Loucy (cell line): ENCODE results near the gene SLCO1B3.

Source experiments
- H2AFZ ChIP-seq: fragments of 200-600 bp; sonication (generic); 2 replicates; pipeline ENCODE4 v1.6.0; 2016; ENCODE audit warnings: antibody characterized with exemption, mild to moderate bottlenecking, low read length, moderate library complexity
- H3F3A ChIP-seq: fragments of 200-600 bp; 2 replicates; pipeline ENCODE4 v1.6.0; 2016; ENCODE audit warnings: antibody characterized with exemption, low read depth, mild to moderate bottlenecking
- H3K27me3 ChIP-seq: fragments of 200-600 bp; sonication (generic); 2 replicates; pipeline ENCODE4 v1.6.1; 2014; ENCODE audit warnings: low read length, mild to moderate bottlenecking; ENCODE audit not compliant: insufficient read depth, poor library complexity, severe bottlenecking
- H3K36me3 ChIP-seq: fragments of 200-600 bp; sonication (generic); 2 replicates; pipeline ENCODE4 v1.6.1; 2016; ENCODE audit warnings: low read length; ENCODE audit not compliant: insufficient read depth
- H3K4me1 ChIP-seq: fragments of 200-600 bp; sonication (generic); 2 replicates; pipeline ENCODE4 v1.5.1; 2014; ENCODE audit warnings: low read length, mild to moderate bottlenecking; ENCODE audit not compliant: insufficient read depth, poor library complexity, severe bottlenecking
- H3K4me2 ChIP-seq: fragments of 200-600 bp; sonication (generic); 2 replicates; pipeline ENCODE4 v1.6.0; 2014; ENCODE audit warnings: antibody characterized with exemption, low read length, low read depth, mild to moderate bottlenecking; ENCODE audit not compliant: poor library complexity, severe bottlenecking
- H3K4me3 ChIP-seq: fragments of 200-600 bp; sonication (generic); 2 replicates; pipeline ENCODE4 v1.5.1; 2014; ENCODE audit warnings: low read length, mild to moderate bottlenecking, mixed read lengths; ENCODE audit not compliant: poor library complexity, severe bottlenecking
- H3K79me2 ChIP-seq: fragments of 200-600 bp; sonication (generic); 2 replicates; pipeline ENCODE4 v1.6.1; 2014; ENCODE audit warnings: low read length; ENCODE audit not compliant: insufficient read depth
- H3K9ac ChIP-seq: fragments of 200-600 bp; sonication (generic); 2 replicates; pipeline ENCODE4 v1.6.0; 2014; ENCODE audit warnings: mild to moderate bottlenecking, low read depth, low read length, moderate library complexity; ENCODE audit not compliant: poor library complexity, severe bottlenecking
- H3K9me2 ChIP-seq: fragments of 200-600 bp; sonication (generic); replicated peaks from 2 replicates; pipeline ENCODE4 v1.6.1; 2016; ENCODE audit warnings: low read depth, low read length, mixed read lengths
- H3K9me3 ChIP-seq: fragments of 200-600 bp; sonication (generic); 2 replicates; pipeline ENCODE4 v1.6.1; 2014; ENCODE audit warnings: mild to moderate bottlenecking, antibody characterized with exemption, low read length, low read depth; ENCODE audit not compliant: insufficient read depth
- H4K20me1 ChIP-seq: fragments of 200-600 bp; sonication (generic); 2 replicates; pipeline ENCODE4 v1.6.0; 2014; ENCODE audit warnings: antibody characterized with exemption, low read length, mild to moderate bottlenecking; ENCODE audit not compliant: insufficient read depth, poor library complexity, severe bottlenecking
- EZH2phosphoT487 ChIP-seq: fragments of 200-600 bp; IDR thresholded peaks from 2 replicates; pipeline ENCODE4 v1.6.1; 2018; ENCODE audit warnings: antibody characterized with exemption, mild to moderate bottlenecking, moderate library complexity, borderline replicate concordance
- TF ChIP-seq, protein P1 (sequence below): fragments of 200-600 bp; sonication (generic); conservative IDR thresholded peaks from 2 replicates; pipeline ENCODE4 v1.5.1; 2014; ENCODE audit warnings: mild to moderate bottlenecking, antibody characterized with exemption, low read length

Gene SLCO1B3

DNA sequence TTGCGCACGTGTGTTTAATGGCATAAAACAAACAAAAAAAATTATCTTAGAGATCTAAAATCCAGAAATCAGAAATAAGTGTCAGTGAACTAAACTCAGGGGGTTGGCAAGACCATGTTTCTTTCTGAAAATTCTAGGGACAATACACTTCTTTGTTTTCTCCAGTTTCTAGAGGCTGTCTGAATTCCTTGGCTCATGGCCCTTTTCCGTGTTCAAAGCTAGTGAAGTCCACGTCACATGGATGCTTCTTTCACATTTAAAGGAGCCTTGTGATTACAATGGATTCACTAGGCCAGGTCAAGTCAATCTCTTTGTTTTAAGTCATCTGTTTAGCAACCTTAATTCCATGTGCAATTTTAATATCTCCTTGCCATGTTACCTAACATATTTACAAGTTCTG, 22.4 kb downstream of the SLCO1B3 start:
- no peaks in the 10 kb centered on the region for H4K20me1 ChIP-seq
- H3K79me2 ChIP-seq, result no peaks in the 10 kb centered on the region
- no peak overlapping the region for H2AFZ ChIP-seq
- H3K4me2 ChIP-seq, result no peak overlapping the region
- no peak overlapping the region for H3K4me3 ChIP-seq
- no peak overlapping the region for H3K9ac ChIP-seq
- H3K36me3 ChIP-seq, result no peaks in the 10 kb centered on the region
- H3K9me2 ChIP-seq, result no peaks in the 10 kb centered on the region
- no peaks in the 10 kb centered on the region for H3K4me1 ChIP-seq
- no peaks in the 10 kb centered on the region for H3K9me3 ChIP-seq
- TF ChIP-seq EZH2phosphoT487, result no peak
- TF ChIP-seq, protein P1, sequence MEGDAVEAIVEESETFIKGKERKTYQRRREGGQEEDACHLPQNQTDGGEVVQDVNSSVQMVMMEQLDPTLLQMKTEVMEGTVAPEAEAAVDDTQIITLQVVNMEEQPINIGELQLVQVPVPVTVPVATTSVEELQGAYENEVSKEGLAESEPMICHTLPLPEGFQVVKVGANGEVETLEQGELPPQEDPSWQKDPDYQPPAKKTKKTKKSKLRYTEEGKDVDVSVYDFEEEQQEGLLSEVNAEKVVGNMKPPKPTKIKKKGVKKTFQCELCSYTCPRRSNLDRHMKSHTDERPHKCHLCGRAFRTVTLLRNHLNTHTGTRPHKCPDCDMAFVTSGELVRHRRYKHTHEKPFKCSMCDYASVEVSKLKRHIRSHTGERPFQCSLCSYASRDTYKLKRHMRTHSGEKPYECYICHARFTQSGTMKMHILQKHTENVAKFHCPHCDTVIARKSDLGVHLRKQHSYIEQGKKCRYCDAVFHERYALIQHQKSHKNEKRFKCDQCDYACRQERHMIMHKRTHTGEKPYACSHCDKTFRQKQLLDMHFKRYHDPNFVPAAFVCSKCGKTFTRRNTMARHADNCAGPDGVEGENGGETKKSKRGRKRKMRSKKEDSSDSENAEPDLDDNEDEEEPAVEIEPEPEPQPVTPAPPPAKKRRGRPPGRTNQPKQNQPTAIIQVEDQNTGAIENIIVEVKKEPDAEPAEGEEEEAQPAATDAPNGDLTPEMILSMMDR, result no peak
- H3F3A ChIP-seq, result no peaks in the 10 kb centered on the region
- H3K27me3 ChIP-seq, result no peaks in the 10 kb centered on the region

- no peaks in the 10 kb centered on the region for H3K4me1 ChIP-seq
- no peak overlapping the region for H2AFZ ChIP-seq
- no peaks in the 10 kb centered on the region for H3K27me3 ChIP-seq
- no peak overlapping the region for H3K9ac ChIP-seq
- H3K9me3 ChIP-seq, result no peaks in the 10 kb centered on the region
- H3K4me2 ChIP-seq, result no peak overlapping the region
- no peak overlapping the region for H3K4me3 ChIP-seq
- H3K9me2 ChIP-seq, result no peaks in the 10 kb centered on the region
- no peaks in the 10 kb centered on the region for H4K20me1 ChIP-seq
- H3K79me2 ChIP-seq, result no peaks in the 10 kb centered on the region
- no peaks in the 10 kb centered on the region for H3F3A ChIP-seq
- no peaks in the 10 kb centered on the region for H3K36me3 ChIP-seq
- TF ChIP-seq, protein P1, result no peak
- no peak for TF ChIP-seq EZH2phosphoT487
These were observed 42.1 kb downstream of the SLCO1B3 start for GRCh38 chr12:20852649-20853048.

DNA sequence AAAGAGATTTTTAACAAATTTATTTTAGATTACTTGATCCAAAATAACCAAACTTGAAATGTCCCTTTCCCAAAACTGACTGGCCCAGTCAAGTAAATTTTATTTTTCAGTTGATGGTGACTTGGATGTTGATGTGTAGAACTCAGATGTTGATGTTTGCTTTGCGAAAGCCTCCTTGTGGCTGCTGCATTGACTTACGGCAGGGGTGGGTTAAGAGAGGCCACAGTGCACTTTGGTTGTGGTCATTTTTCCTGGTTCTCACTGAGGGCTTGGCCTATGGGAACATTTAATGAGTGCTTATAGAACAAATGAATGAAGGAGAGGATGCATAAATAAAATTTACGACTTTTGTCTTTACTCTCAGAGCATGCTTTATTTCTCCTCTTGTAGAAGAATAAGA, 52.6 kb downstream of the SLCO1B3 start:
- Histone ChIP-seq H3K4me2 (no peak overlapping the region), H3K9me3 (no peaks in the 10 kb centered on the region), H3F3A (no peaks in the 10 kb centered on the region), H3K9me2 (no peaks in the 10 kb centered on the region), H4K20me1 (no peaks in the 10 kb centered on the region), H3K27me3 (no peaks in the 10 kb centered on the region), H3K4me3 (no peak overlapping the region), H3K36me3 (no peaks in the 10 kb centered on the region), H3K79me2 (no peaks in the 10 kb centered on the region), H3K4me1 (no peaks in the 10 kb centered on the region), H2AFZ (no peak overlapping the region), H3K9ac (no peak overlapping the region)
- TF ChIP-seq, protein P1, result no peak
- TF ChIP-seq EZH2phosphoT487, result no peak
